Panc1 (cell line): ENCODE measurements around the gene CLDN6. TPM values are rescaled to one million over a fixed set of nuclear protein-coding genes. Genes with fewer than 3 reads are reported as not detected.

Source experiments
- ATAC-seq: fragments of 200-7000 bp; cut with Tn5 transposase; 2 replicates; pipeline ENCODE4 v1.9.1; 2020; ENCODE audit warnings: mild to moderate bottlenecking, moderate library complexity
- Bru-seq: library from RNA; stranded (reverse); fragments of 400-500 nt; gene quantifications from one replicate; lab custom pipeline; 2021; lab: Mats Ljungman, UMichigan
- BruChase-seq, 2 experiments: library from RNA; stranded (reverse); fragments of 400-500 nt; gene quantifications; one replicate each; lab custom pipeline; 2021; lab: Mats Ljungman, UMichigan
- BruUV-seq: library from RNA; stranded (reverse); fragments of 400-500 nt; replicated peaks from 2 replicates; lab custom pipeline; 2021; lab: Mats Ljungman, UMichigan
- CTCF ChIA-PET: fragments of 300-600 bp; sonication (Branson Sonifier 250); formaldehyde crosslinking; loops from one replicate; lab custom pipeline; 2022; ENCODE audit warnings: antibody characterized with exemption; lab: Charles Lee
- POLR2A ChIA-PET: fragments of 300-600 bp; sonication (Branson Sonifier 250); formaldehyde crosslinking; loops from one replicate; lab custom pipeline; 2022; ENCODE audit warnings: antibody characterized with exemption; lab: Charles Lee
- DNase-seq: peaks from one replicate; pipeline ENCODE4 v3.0.0-alpha.2; 2010; ENCODE audit warnings: low read depth, low spot score
- H3K27ac ChIP-seq: 2 replicates; pipeline ENCODE4 v1.5.1; 2011; ENCODE audit warnings: mild to moderate bottlenecking, low read length, inconsistent platforms
- H3K27me3 ChIP-seq: fragments of 200-500 bp; sonication (Bioruptor generic); 2 replicates; pipeline ENCODE4 v1.6.0; 2014; ENCODE audit warnings: low read length, inconsistent platforms; ENCODE audit not compliant: control insufficient read depth, insufficient read depth
- H3K36me3 ChIP-seq: fragments of 200-500 bp; sonication (Bioruptor generic); 2 replicates; pipeline ENCODE4 v1.5.1; 2014; ENCODE audit warnings: inconsistent platforms, mild to moderate bottlenecking, low read length, moderate library complexity; ENCODE audit not compliant: control insufficient read depth, insufficient read depth
- H3K4me1 ChIP-seq: 2 replicates; pipeline ENCODE4 v1.5.1; 2011; ENCODE audit warnings: inconsistent platforms, mild to moderate bottlenecking, low read length, moderate library complexity; ENCODE audit not compliant: control insufficient read depth, insufficient read depth
- H3K4me3 ChIP-seq, 2 experiments: 2 replicates each; pipeline ENCODE4 v1.5.1; 2011 to 2012; ENCODE audit warnings: low read depth in 2 of 2, low read length in 2 of 2, mild to moderate bottlenecking in 2 of 2, inconsistent platforms in 1 of 2, moderate library complexity in 1 of 2
- H3K9me3 ChIP-seq: fragments of 200-500 bp; sonication (Bioruptor generic); 2 replicates; pipeline ENCODE4 v1.5.1; 2014; ENCODE audit warnings: low read depth, mild to moderate bottlenecking, inconsistent platforms, low read length, moderate library complexity; ENCODE audit not compliant: control insufficient read depth, insufficient read depth
- POLR2AphosphoS5 ChIP-seq: IDR thresholded peaks from 2 replicates; pipeline ENCODE4 v1.6.1; 2012; ENCODE audit warnings: mild to moderate bottlenecking, low read depth, low read length, moderate library complexity
- SIN3A ChIP-seq: IDR thresholded peaks from 2 replicates; pipeline ENCODE4 v1.6.1; 2012; ENCODE audit warnings: low read depth, mild to moderate bottlenecking, low read length, moderate library complexity, borderline replicate concordance; ENCODE audit not compliant: insufficient read depth
- TCF7L2 ChIP-seq: IDR thresholded peaks from 2 replicates; pipeline ENCODE4 v1.6.1; 2011; ENCODE audit warnings: mild to moderate bottlenecking, low read depth, low read length, inconsistent platforms
- in situ Hi-C: cut with HindIII; loops from 2 replicates; pipeline ENCODE4 v1.10.0; 2016; ENCODE audit warnings: low sequenced_read_pairs, low pct_unique_long_range_greater_than_20kb
- intact Hi-C: fragments of 100-400 bp; cut with micrococcal nuclease; formaldehyde crosslinking; loops from one replicate; pipeline ENCODE4 v1.10.0; 2022; ENCODE audit not compliant: unreplicated experiment
- long read RNA-seq: library from polyadenylated mRNA; unstranded; transcript quantifications from one replicate; pipeline ENCODE4 v2.0.0, GENCODE V29; 2021; ENCODE audit not compliant: unreplicated experiment
- polyA plus RNA-seq: library from polyadenylated mRNA; unstranded; fragments of >200 nt; gene quantifications from one replicate; pipeline ENCODE4 v1.2.1, GENCODE V29; 2012; ENCODE audit warnings: missing spikeins; ENCODE audit not compliant: insufficient read length
- total RNA-seq: library from RNA; stranded (reverse); gene quantifications from one replicate; pipeline ENCODE4 v1.2.1, GENCODE V29; 2021; ENCODE audit not compliant: unreplicated experiment
- TF ChIP-seq, protein P1 (sequence below): fragments of 450-650 bp; IDR thresholded peaks from 2 replicates; pipeline ENCODE4 v1.5.1; 2017; ENCODE audit warnings: mild to moderate bottlenecking
- TF ChIP-seq, protein P2 (sequence below), 2 experiments: IDR thresholded peaks; 2 replicates each; pipeline ENCODE4 v1.6.1; 2011 to 2012; ENCODE audit warnings: low read depth in 2 of 2, control low read depth in 1 of 2, low read length in 1 of 2, mild to moderate bottlenecking in 1 of 2, moderate library complexity in 1 of 2; ENCODE audit not compliant: insufficient read depth in 1 of 2

CLDN6 gene, protein sequence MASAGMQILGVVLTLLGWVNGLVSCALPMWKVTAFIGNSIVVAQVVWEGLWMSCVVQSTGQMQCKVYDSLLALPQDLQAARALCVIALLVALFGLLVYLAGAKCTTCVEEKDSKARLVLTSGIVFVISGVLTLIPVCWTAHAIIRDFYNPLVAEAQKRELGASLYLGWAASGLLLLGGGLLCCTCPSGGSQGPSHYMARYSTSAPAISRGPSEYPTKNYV
- total RNA-seq (1.2 TPM), Bru-seq, nascent RNA (percentile 34 among the genes with signal in this experiment), BruChase-seq, experiment 1, labeled RNA remaining after a 2-hour chase (percentile 38 among the genes with signal in this experiment), BruChase-seq, experiment 2, labeled RNA remaining after a 6-hour chase (percentile 52 among the genes with signal in this experiment)
- polyA plus RNA-seq = 1.1 TPM
- long read RNA-seq, partial matches to known transcripts = 0 of 2 reads
- long read RNA-seq, other reads (novel, unspliced or antisense) = 1 of 2 reads

DNA sequence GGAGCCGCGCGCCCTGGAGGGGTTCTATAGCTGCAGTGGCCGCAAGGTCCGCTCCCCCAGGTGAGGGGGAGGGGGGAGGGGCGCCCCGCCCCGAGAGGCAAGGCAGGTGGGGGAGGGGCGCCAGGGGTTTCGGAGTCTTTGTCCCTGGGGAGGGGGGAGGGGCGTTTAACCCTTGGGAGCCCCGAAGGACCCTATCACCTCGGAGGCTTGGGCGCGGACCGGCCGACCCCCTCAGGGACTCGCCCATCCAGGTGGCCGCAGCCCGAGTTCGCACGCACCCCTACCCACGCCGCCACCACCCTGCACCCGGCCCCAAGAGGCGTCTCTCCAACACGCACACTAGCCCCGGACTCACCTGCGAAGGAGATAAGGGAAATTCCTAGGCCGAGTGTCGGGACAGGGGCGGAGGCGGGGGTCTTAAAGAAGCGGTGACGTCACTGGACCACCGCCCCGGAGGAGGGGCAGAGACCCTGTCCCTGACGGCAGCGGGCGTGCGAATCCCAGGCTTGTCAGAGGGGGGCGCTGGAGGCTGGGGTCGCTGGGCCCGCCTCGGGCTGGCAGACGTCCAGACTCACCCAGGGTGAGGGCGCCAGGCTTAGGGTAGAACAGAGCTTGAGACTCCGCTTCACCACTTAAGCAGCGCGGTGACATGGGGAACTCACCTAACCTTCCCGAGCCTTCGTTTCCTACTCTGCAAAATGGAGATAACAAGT is at the start of gene CLDN6:
CLDN6 (minus strand) TSS at position 390 of the 713 bp plus-strand sequence. CDS start 2,162 bp downstream, outside the sequence.
- H3K27me3 ChIP-seq = no peaks in the 10 kb centered on the region
- ATAC-seq (no peak), DNase-seq (no peak)
- TF ChIP-seq, protein P1, sequence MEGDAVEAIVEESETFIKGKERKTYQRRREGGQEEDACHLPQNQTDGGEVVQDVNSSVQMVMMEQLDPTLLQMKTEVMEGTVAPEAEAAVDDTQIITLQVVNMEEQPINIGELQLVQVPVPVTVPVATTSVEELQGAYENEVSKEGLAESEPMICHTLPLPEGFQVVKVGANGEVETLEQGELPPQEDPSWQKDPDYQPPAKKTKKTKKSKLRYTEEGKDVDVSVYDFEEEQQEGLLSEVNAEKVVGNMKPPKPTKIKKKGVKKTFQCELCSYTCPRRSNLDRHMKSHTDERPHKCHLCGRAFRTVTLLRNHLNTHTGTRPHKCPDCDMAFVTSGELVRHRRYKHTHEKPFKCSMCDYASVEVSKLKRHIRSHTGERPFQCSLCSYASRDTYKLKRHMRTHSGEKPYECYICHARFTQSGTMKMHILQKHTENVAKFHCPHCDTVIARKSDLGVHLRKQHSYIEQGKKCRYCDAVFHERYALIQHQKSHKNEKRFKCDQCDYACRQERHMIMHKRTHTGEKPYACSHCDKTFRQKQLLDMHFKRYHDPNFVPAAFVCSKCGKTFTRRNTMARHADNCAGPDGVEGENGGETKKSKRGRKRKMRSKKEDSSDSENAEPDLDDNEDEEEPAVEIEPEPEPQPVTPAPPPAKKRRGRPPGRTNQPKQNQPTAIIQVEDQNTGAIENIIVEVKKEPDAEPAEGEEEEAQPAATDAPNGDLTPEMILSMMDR = peak; percentile 16; the same call in 1 of the 2 replicates
- no peak for TF ChIP-seq POLR2AphosphoS5
- no TSS peak for BruUV-seq
- CTCF ChIA-PET = interaction anchor here (1.0 kb wide), 1 partner anchor 10 kb away, joined by 3 read pairs; no protein-coding TSS in a partner anchor
- POLR2A ChIA-PET = no interaction called here
- H3K36me3 ChIP-seq = peaks cover 9% of the 10 kb centered on the region
- no peak within 1 kb of the TSS for H3K4me3 ChIP-seq
- in situ Hi-C loops (no loop called here), intact Hi-C loops (no loop called here)
- H3K4me1 ChIP-seq = peaks cover 18% of the 10 kb centered on the region
- H3K27ac ChIP-seq = no peak within 1 kb of the TSS
- no peaks in the 10 kb centered on the region for H3K9me3 ChIP-seq

DNA sequence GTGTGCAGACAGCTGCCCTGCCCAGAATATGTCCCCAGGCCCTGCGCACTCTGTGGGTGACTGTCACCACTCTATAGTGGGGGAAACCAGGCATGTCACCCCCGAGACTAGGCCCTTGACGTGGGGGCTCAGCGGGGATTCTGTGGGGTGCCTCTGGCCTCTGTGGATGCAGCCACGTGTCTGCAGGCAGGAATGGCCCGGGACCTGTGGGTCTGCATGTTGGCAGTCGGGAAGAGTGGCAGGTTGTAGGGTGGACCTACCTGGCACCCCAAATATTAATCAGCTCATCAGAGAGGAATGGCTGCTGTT is 48.4 kb upstream of the CLDN6 start:
- H3K27me3 ChIP-seq = no peaks in the 10 kb centered on the region
- H3K36me3 ChIP-seq = no peaks in the 10 kb centered on the region
- CTCF ChIA-PET = no interaction called here
- ATAC-seq = no peak
- no peak for DNase-seq
- H3K9me3 ChIP-seq = no peaks in the 10 kb centered on the region
- in situ Hi-C loops (no loop called here), intact Hi-C loops (no loop called here)
- no TSS peak for BruUV-seq
- H3K4me3 ChIP-seq = no peak overlapping the region
- no peak overlapping the region for H3K27ac ChIP-seq
- peaks cover 8% of the 10 kb centered on the region; the same call in 1 of the 2 replicates for H3K4me1 ChIP-seq
- TF ChIP-seq TCF7L2 (no peak), POLR2AphosphoS5 (no peak), SIN3A (no peak)
- TF ChIP-seq, protein P2, sequence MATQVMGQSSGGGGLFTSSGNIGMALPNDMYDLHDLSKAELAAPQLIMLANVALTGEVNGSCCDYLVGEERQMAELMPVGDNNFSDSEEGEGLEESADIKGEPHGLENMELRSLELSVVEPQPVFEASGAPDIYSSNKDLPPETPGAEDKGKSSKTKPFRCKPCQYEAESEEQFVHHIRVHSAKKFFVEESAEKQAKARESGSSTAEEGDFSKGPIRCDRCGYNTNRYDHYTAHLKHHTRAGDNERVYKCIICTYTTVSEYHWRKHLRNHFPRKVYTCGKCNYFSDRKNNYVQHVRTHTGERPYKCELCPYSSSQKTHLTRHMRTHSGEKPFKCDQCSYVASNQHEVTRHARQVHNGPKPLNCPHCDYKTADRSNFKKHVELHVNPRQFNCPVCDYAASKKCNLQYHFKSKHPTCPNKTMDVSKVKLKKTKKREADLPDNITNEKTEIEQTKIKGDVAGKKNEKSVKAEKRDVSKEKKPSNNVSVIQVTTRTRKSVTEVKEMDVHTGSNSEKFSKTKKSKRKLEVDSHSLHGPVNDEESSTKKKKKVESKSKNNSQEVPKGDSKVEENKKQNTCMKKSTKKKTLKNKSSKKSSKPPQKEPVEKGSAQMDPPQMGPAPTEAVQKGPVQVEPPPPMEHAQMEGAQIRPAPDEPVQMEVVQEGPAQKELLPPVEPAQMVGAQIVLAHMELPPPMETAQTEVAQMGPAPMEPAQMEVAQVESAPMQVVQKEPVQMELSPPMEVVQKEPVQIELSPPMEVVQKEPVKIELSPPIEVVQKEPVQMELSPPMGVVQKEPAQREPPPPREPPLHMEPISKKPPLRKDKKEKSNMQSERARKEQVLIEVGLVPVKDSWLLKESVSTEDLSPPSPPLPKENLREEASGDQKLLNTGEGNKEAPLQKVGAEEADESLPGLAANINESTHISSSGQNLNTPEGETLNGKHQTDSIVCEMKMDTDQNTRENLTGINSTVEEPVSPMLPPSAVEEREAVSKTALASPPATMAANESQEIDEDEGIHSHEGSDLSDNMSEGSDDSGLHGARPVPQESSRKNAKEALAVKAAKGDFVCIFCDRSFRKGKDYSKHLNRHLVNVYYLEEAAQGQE (IDR thresholded peaks at IDR 0.05; ENCODE audit: insufficient read depth in 1 of 2, low read depth in 2 of 2, low read length in 1 of 2) = no peak
- TF ChIP-seq, protein P1 = no peak
- POLR2A ChIA-PET = no interaction called here
